ENCODE data around the gene TRIM49D2.

GRCh38 chr11:89922195-89922660, 1.6 kb upstream of the TRIM49D2 start, which contains the start of gene TRIM49D1:
- TF ChIP-seq CTCF (conservative IDR thresholded peaks at IDR 0.05; ENCODE audit: low read depth in 2 of 2), result no peak
- TF ChIP-seq POLR2AphosphoS5 (IDR thresholded peaks at IDR 0.05; ENCODE audit: low read depth), result no peak
- no peak for TF ChIP-seq EZH2 (IDR thresholded peaks at IDR 0.05; ENCODE audit: low read depth, unreplicated experiment)
- TF ChIP-seq, protein P1, sequence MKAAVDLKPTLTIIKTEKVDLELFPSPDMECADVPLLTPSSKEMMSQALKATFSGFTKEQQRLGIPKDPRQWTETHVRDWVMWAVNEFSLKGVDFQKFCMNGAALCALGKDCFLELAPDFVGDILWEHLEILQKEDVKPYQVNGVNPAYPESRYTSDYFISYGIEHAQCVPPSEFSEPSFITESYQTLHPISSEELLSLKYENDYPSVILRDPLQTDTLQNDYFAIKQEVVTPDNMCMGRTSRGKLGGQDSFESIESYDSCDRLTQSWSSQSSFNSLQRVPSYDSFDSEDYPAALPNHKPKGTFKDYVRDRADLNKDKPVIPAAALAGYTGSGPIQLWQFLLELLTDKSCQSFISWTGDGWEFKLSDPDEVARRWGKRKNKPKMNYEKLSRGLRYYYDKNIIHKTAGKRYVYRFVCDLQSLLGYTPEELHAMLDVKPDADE (IDR thresholded peaks at IDR 0.05), result no peak

All from GM23338 (cell line).